HepG2 (cell line): ENCODE data around the gene NINJ2.

Experiments
- ATF2 ChIP-seq: sonication (generic); formaldehyde crosslinking; IDR thresholded peaks from 2 replicates; pipeline ENCODE4 v1.4.0; 2020; ENCODE audit warnings: missing genetic modification reagents
- CREB1 ChIP-seq, 2 experiments: fragments of 450-650 bp in 1 of 2; IDR thresholded peaks; 2 replicates each; pipeline ENCODE4 v1.6.1; 2016 to 2017; ENCODE audit warnings: control low read depth in 1 of 2, mild to moderate bottlenecking in 1 of 2, missing compliant biosample characterization in 1 of 2, missing genetic modification characterization in 1 of 2
- CTCF ChIP-seq: sonication (generic); formaldehyde crosslinking; IDR thresholded peaks from 2 replicates; pipeline ENCODE4 v1.5.0; 2020; ENCODE audit warnings: mild to moderate bottlenecking, missing genetic modification reagents, moderate library complexity
- ELK4 ChIP-seq: sonication (generic); formaldehyde crosslinking; IDR thresholded peaks from 2 replicates; pipeline ENCODE4 v1.9.0; 2021; ENCODE audit warnings: missing genetic modification reagents, borderline replicate concordance
- FOXJ3 ChIP-seq: sonication (generic); formaldehyde crosslinking; IDR thresholded peaks from 2 replicates; pipeline ENCODE4 v1.4.0; 2020; ENCODE audit warnings: missing genetic modification reagents, mild to moderate bottlenecking, borderline replicate concordance
- MAX ChIP-seq: IDR thresholded peaks from 2 replicates; pipeline ENCODE4 v1.6.1; 2012; ENCODE audit warnings: inconsistent platforms
- POLR2A ChIP-seq, 2 experiments: IDR thresholded peaks; 2 replicates each; pipeline ENCODE4 v1.6.1; 2011; ENCODE audit warnings: low read depth in 2 of 2, low read length in 2 of 2, mild to moderate bottlenecking in 1 of 2, moderate library complexity in 1 of 2; ENCODE audit not compliant: insufficient read depth in 1 of 2
- POLR2AphosphoS5 ChIP-seq: IDR thresholded peaks from 2 replicates; pipeline ENCODE4 v1.6.1; 2012; ENCODE audit warnings: low read depth, low read length
- SP1 ChIP-seq, 2 experiments: fragments of 450-650 bp in 1 of 2; sonication (generic) in 1 of 2; formaldehyde crosslinking in 1 of 2; IDR thresholded peaks; 2 replicates each; pipeline versions ENCODE4 v1.4.0 to v1.6.1; 2016 to 2020; ENCODE audit warnings: missing genetic modification reagents in 1 of 2
- ZNF136 ChIP-seq: sonication (generic); formaldehyde crosslinking; IDR thresholded peaks from 2 replicates; pipeline ENCODE4 v1.8.1; 2022; ENCODE audit warnings: low read depth, mild to moderate bottlenecking, moderate library complexity, missing genetic modification reagents
- ZNF414 ChIP-seq: sonication (generic); formaldehyde crosslinking; IDR thresholded peaks from 2 replicates; pipeline ENCODE4 v1.5.0; 2020; ENCODE audit warnings: missing genetic modification reagents
- ZSCAN29 ChIP-seq: sonication (generic); formaldehyde crosslinking; conservative IDR thresholded peaks from 2 replicates; pipeline ENCODE4 v1.4.0; 2020; ENCODE audit warnings: mild to moderate bottlenecking, missing genetic modification reagents

GRCh38 chr12:685388-685787 is 22.1 kb upstream of the NINJ2 start:
- TF ChIP-seq SP1 (IDR thresholded peaks at IDR 0.05) (no peak), SP1 (CRISPR knock-in tag; IDR thresholded peaks at IDR 0.05) (no peak), ZSCAN29 (CRISPR knock-in tag) (no peak), ELK4 (CRISPR knock-in tag) (no peak), POLR2AphosphoS5 (no peak), ATF2 (CRISPR knock-in tag) (no peak), CREB1 (IDR thresholded peaks at IDR 0.05) (no peak), CREB1 (CRISPR knock-in tag; IDR thresholded peaks at IDR 0.05) (no peak), ZNF136 (CRISPR knock-in tag) (no peak), FOXJ3 (CRISPR knock-in tag) (no peak), ZNF414 (CRISPR knock-in tag) (no peak), MAX (no peak), CTCF (CRISPR knock-in tag) (no peak), POLR2A (IDR thresholded peaks at IDR 0.05; ENCODE audit: insufficient read depth in 1 of 2, low read depth in 2 of 2, low read length in 2 of 2) (no peak)
